Osteocyte (in vitro differentiated cells): ENCODE measurements around the gene TMEM8B. TPM values are rescaled to one million over a fixed set of nuclear protein-coding genes. Genes with fewer than 3 reads are reported as not detected.

Experiments used
- DNase-seq: peaks from one replicate; pipeline ENCODE4 v3.0.0; 2021; ENCODE audit warnings: mixed read lengths; ENCODE audit not compliant: unreplicated experiment; ENCODE audit errors: extremely low spot score
- H3K27ac Mint-ChIP-seq: one replicate; pipeline ENCODE4 v1.8.0; 2021; ENCODE audit warnings: mild to moderate bottlenecking, mixed read lengths; ENCODE audit not compliant: unreplicated experiment
- H3K27me3 Mint-ChIP-seq: one replicate; pipeline ENCODE4 v1.8.0; 2021; ENCODE audit warnings: mixed read lengths; ENCODE audit not compliant: unreplicated experiment
- H3K36me3 Mint-ChIP-seq: one replicate; pipeline ENCODE4 v1.8.0; 2021; ENCODE audit warnings: mixed read lengths; ENCODE audit not compliant: unreplicated experiment
- H3K4me1 Mint-ChIP-seq: one replicate; pipeline ENCODE4 v1.8.0; 2021; ENCODE audit warnings: mixed read lengths; ENCODE audit not compliant: unreplicated experiment
- H3K4me3 Mint-ChIP-seq: one replicate; pipeline ENCODE4 v1.8.0; 2021; ENCODE audit warnings: mild to moderate bottlenecking, moderate library complexity, mixed read lengths; ENCODE audit not compliant: unreplicated experiment
- H3K9me3 Mint-ChIP-seq: one replicate; pipeline ENCODE4 v1.8.0; 2021; ENCODE audit warnings: mixed read lengths; ENCODE audit not compliant: unreplicated experiment
- total RNA-seq: library from RNA; stranded (reverse); gene quantifications from 2 replicates; pipeline ENCODE4 v1.2.1, GENCODE V29; 2021
- TF ChIP-seq, protein P1 (sequence below): fragments of 200-600 bp; sonication (generic); IDR thresholded peaks from 2 replicates; pipeline ENCODE4 v1.5.0; 2021; ENCODE audit warnings: antibody characterized with exemption, mild to moderate bottlenecking, moderate library complexity

Gene TMEM8B
- total RNA-seq, 1 donor from 2014 or later: 29.9 TPM

DNA sequence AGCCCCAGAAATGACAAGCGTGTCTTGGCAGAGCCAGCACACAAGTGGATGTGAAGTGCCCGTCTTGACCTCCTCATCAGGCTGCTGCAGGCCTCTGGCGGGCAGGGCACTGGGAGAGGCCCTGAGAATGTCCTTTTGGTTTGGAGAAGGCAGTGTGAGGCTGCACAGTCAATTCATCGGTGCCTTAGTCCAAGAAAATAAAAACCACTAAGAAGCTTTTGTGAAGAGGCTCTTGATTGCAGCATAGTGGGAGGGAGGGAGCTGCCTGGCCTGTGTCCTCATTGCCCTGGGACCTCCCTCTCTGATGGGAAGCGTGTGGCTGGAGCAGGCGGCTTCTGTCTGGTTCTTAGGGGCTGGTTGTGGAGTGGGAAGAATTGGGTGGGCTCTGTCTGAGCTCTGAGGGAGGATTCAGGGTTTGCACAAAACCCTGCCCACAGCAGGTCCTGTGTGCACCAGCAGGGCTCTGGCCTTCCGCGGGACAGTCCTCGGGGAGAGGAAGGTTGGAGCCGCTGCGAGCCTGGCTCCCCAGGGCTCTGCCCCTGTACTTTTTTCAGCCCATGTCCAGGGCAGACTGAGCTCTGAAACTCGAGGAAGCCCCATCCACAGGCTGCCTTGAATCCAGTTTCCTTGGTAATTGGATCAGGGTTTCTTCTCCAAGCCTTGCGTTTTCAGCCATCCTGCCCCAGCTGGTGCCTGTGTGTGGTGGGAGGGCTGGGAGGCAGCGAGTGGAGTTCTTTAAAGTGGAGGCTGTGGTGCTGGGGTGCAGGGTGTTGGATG, 78.1 kb downstream of the TMEM8B start:
- peak overlapping the region; percentile 53 for H3K4me3 Mint-ChIP-seq
- TF ChIP-seq, protein P1, sequence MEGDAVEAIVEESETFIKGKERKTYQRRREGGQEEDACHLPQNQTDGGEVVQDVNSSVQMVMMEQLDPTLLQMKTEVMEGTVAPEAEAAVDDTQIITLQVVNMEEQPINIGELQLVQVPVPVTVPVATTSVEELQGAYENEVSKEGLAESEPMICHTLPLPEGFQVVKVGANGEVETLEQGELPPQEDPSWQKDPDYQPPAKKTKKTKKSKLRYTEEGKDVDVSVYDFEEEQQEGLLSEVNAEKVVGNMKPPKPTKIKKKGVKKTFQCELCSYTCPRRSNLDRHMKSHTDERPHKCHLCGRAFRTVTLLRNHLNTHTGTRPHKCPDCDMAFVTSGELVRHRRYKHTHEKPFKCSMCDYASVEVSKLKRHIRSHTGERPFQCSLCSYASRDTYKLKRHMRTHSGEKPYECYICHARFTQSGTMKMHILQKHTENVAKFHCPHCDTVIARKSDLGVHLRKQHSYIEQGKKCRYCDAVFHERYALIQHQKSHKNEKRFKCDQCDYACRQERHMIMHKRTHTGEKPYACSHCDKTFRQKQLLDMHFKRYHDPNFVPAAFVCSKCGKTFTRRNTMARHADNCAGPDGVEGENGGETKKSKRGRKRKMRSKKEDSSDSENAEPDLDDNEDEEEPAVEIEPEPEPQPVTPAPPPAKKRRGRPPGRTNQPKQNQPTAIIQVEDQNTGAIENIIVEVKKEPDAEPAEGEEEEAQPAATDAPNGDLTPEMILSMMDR: no peak
- H3K4me1 Mint-ChIP-seq: peaks cover 87% of the 10 kb centered on the region
- DNase-seq: no peak
- no peaks in the 10 kb centered on the region for H3K27me3 Mint-ChIP-seq
- no peaks in the 10 kb centered on the region for H3K36me3 Mint-ChIP-seq
- peak overlapping the region; percentile 98 for H3K27ac Mint-ChIP-seq
- H3K9me3 Mint-ChIP-seq: no peaks in the 10 kb centered on the region

DNA sequence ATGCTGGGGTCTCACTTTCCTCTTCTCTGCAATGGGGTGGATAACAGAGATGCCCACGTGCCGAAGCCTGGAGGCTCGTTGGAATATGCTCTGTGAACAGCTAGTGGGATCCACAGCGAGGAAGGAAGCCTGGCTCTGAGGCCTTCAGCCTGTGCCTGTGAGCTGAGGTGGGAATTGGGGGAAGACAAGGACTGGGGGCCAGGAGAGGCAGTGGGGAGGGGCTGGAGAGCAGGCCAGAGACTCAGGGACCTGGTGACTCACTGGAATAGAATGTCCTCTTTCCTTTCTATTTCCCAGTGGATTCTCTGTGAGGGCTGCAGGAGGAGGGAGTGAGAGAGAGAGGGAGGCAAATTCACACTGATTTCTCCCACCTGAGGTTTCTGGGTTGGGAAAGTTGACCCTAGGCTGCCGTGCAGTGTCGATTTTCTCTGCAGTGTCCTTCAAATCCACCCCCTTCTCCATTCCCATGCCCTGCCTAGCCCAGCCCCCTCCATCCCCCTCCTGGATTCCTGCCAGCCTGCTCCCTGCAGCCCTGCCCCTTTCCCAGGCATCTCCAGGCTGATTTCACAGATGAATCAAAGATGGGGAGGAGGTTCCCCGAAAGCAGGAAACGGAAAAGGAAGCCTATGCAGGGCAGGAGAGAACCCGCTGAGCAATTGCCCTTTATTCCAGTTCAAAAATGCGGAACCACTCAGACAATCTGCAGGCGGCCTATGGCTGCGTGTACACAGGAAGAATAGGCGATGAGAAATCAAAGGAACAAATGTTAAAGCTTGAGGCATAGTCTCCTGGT, 78.9 kb downstream of the TMEM8B start:
- Mint-ChIP-seq H3K27me3 (no peaks in the 10 kb centered on the region), H3K27ac (peak overlapping the region; percentile 98), H3K4me1 (peaks cover 85% of the 10 kb centered on the region), H3K4me3 (peak overlapping the region; percentile 48), H3K36me3 (no peaks in the 10 kb centered on the region), H3K9me3 (no peaks in the 10 kb centered on the region)
- TF ChIP-seq, protein P1: no peak
- peak; percentile 90 for DNase-seq

DNA sequence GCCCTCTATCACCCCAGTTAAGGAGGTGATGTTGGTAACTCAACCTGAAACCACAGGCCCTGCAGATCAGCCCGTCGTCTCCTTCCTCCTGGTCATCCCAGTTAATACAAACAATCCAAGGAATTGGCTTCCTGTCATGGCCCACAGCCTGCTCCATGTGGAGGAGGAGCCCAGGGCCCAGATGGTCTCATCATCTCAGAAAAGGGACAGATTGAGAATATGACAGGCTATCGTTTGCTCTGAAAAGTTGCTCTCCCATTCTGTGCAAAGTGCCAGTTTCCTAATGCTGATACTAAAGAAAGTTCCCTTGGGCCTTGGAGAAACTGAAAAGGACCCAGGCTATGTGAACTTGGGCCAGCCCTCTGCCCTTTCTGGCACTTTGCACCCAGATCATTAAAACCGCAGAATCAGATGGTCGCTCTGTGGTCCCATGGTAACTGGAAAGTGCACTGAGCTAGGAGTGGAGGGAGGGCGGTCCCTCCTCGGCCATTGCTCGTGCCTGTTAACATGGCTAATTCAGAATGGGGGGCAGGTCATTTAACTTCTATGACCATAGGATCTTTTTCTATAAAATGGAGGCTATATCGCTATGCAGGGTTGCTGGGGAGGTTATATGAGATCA, 79.6 kb downstream of the TMEM8B start:
- TF ChIP-seq, protein P1: no peak
- H3K9me3 Mint-ChIP-seq: no peaks in the 10 kb centered on the region
- no peaks in the 10 kb centered on the region for H3K36me3 Mint-ChIP-seq
- DNase-seq: no peak
- peak overlapping the region; percentile 98 for H3K27ac Mint-ChIP-seq
- peak overlapping the region; percentile 10 for H3K4me3 Mint-ChIP-seq
- peaks cover 81% of the 10 kb centered on the region for H3K4me1 Mint-ChIP-seq
- no peaks in the 10 kb centered on the region for H3K27me3 Mint-ChIP-seq

DNA sequence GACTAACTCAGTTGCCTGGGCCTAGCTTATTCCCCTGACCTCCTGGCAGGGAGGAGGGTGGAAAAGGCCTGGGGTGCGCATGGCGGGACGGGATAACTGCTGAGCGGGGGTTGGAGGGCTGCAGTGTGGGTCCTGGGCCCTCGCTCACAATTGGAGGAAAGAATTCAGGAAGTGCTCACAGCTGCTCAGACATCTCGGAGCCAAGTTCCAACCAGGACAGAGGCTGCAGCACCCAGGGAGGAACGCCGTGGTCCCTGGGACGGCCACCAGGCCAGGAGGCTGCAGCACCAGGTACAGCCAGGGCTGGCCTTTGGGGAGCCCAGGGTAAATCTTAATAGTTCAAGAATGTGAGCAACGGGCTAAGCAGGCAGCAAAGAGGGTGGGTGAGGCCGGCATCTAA, 80.2 kb downstream of the TMEM8B start, which contains the start of gene SPAAR:
Gene SPAAR (plus strand): TSS at position 217 of the 400 bp plus-strand sequence. CDS start 974 bp downstream, outside the sequence.
- H3K36me3 Mint-ChIP-seq: no peaks in the 10 kb centered on the region
- DNase-seq: no peak
- peak within 1 kb of the TSS; percentile 10 for H3K4me3 Mint-ChIP-seq
- TF ChIP-seq, protein P1: no peak
- peaks cover 75% of the 10 kb centered on the region for H3K4me1 Mint-ChIP-seq
- H3K9me3 Mint-ChIP-seq: no peaks in the 10 kb centered on the region
- H3K27me3 Mint-ChIP-seq: no peaks in the 10 kb centered on the region
- H3K27ac Mint-ChIP-seq: peak within 1 kb of the TSS; percentile 98
